GM12874 (cell line): ENCODE results near the gene GTF3C4.

ENCODE experiments used
- CTCF ChIP-seq: IDR thresholded peaks from 2 replicates; pipeline ENCODE4 v1.5.1; 2011; ENCODE audit warnings: low read depth, mild to moderate bottlenecking, control low read depth, low read length, moderate library complexity; ENCODE audit not compliant: insufficient read depth

GTF3C4 gene

GRCh38 chr9:132630116-132630515 lies 40.1 kb upstream of the GTF3C4 start:
- TF ChIP-seq CTCF, result no peak

GRCh38 chr9:132630811-132631210 lies 39.5 kb upstream of the GTF3C4 start:
- TF ChIP-seq CTCF, result no peak

GRCh38 chr9:132631280-132631679 lies 39.0 kb upstream of the GTF3C4 start:
- TF ChIP-seq CTCF, result no peak

- no peak for TF ChIP-seq CTCF
Observed at GRCh38 chr9:132631685-132632084, 38.6 kb upstream of the GTF3C4 start.

GRCh38 chr9:132632413-132633129 lies 37.7 kb upstream of the GTF3C4 start:
- TF ChIP-seq CTCF, result no peak

GRCh38 chr9:132634327-132634726 lies 35.9 kb upstream of the GTF3C4 start:
- no peak for TF ChIP-seq CTCF

- no peak for TF ChIP-seq CTCF
Observed at GRCh38 chr9:132637351-132637750, 32.9 kb upstream of the GTF3C4 start.
